Tibial nerve (tissue), 3 donors: Measurements from ENCODE around the gene RDH8.

ENCODE experiments used
- CTCF ChIP-seq, 5 experiments: fragments of 200-600 bp in 3 of 5; fragments of 450-650 bp in 2 of 5; sonication (generic) in 3 of 5; IDR thresholded peaks; one replicate each; pipeline ENCODE4 v1.5.1; 2016 to 2019; ENCODE audit warnings: antibody characterized with exemption in 5 of 5, mild to moderate bottlenecking in 3 of 5, moderate library complexity in 2 of 5
- POLR2A ChIP-seq, 2 donors: fragments of 450-650 bp; IDR thresholded peaks; one replicate each; pipeline ENCODE4 v1.6.1; 2017; ENCODE audit warnings: antibody characterized with exemption in 2 of 2, mild to moderate bottlenecking in 2 of 2, moderate library complexity in 2 of 2

- TF ChIP-seq CTCF (IDR thresholded peaks at IDR 0.05) = no peak
- no peak for TF ChIP-seq POLR2A (IDR thresholded peaks at IDR 0.05)
These were observed 42.8 kb upstream of the RDH8 start for GRCh38 chr19:9970481-9970880.
